ENCODE results near the gene RNF7. TPM values are rescaled to one million over a fixed set of nuclear protein-coding genes. Genes with fewer than 3 reads are reported as not detected.

Gene RNF7
- total and polyA plus RNA-seq, 2 of the 13 experiments (the other 11 are each of a cell fraction or from before 2014, with no cell fraction given), result 66.4 to 94.7 TPM

DNA sequence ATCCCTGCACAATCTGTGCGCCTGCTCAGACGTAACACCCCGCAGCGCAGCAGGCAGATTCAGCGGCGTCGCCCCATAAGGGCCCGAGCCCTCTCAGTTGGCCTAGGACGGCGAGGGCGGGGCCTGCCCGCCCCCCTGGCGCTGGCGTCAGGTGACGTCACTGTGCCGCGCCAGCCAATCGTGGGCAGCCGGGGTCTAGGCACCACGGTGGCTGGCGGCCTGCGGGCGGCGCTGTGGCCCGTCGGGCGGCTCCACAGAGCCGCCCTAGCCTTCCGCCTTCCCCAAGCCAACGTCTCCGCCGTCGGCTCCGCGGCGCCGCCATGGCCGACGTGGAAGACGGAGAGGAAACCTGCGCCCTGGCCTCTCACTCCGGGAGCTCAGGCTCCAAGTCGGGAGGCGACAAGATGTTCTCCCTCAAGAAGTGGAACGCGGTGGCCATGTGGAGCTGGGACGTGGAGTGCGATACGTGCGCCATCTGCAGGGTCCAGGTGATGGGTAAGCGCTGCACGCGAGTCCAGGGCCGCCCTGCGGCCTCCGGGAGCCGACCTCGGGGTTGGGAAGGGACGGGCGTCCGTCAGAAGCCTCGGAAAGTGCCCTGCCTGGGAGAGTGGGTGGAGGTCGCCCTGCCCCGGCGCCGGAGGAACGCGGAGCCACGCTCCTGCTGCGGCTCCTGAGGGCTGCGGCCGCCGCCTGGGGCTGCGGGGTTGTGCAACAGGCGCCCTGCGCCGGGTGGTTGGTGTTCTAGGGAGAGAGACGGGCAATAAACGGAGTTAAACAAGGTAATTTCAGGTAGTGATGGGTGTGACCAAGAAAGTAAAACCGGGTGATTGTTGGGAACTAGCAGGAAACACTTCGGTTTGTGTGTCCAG, at the start of gene RNF7 (continued):
- TF ChIP-seq, protein P1, sequence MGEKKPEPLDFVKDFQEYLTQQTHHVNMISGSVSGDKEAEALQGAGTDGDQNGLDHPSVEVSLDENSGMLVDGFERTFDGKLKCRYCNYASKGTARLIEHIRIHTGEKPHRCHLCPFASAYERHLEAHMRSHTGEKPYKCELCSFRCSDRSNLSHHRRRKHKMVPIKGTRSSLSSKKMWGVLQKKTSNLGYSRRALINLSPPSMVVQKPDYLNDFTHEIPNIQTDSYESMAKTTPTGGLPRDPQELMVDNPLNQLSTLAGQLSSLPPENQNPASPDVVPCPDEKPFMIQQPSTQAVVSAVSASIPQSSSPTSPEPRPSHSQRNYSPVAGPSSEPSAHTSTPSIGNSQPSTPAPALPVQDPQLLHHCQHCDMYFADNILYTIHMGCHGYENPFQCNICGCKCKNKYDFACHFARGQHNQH (CRISPR knock-in tag; IDR thresholded peaks at IDR 0.05), result peak; percentile 67; the same call in 1 of the 2 replicates
- TF ChIP-seq SPEN (CRISPR knock-in tag; IDR thresholded peaks at IDR 0.05; ENCODE audit: low read depth) (peak; percentile 75), POGZ (CRISPR knock-in tag; IDR thresholded peaks at IDR 0.05) (peak; percentile 94), RAD21 (CRISPR knock-in tag; IDR thresholded peaks at IDR 0.05) (peak; percentile 98), RXRB (CRISPR knock-in tag; IDR thresholded peaks at IDR 0.05; ENCODE audit: borderline replicate concordance) (peak; percentile 51; the same call in 1 of the 2 replicates), KMT2A (CRISPR knock-in tag; IDR thresholded peaks at IDR 0.05) (peak; percentile 93), ZNF34 (CRISPR knock-in tag; IDR thresholded peaks at IDR 0.05; ENCODE audit: borderline replicate concordance) (0 out of 2 replicates have a peak, but pooled peaks have one; percentile 17), ZNF235 (CRISPR knock-in tag; IDR thresholded peaks at IDR 0.05; ENCODE audit: borderline replicate concordance) (peak; percentile 55; the same call in 1 of the 2 replicates), ZMYM2 (CRISPR knock-in tag; IDR thresholded peaks at IDR 0.05) (no peak; the same call in 1 of the 2 replicates), ZNF674 (CRISPR knock-in tag; IDR thresholded peaks at IDR 0.05; ENCODE audit: low read depth) (no peak), ZNF766 (CRISPR knock-in tag; IDR thresholded peaks at IDR 0.05; ENCODE audit: borderline replicate concordance) (0 out of 2 replicates have a peak, but pooled peaks have one; percentile 63), ASH2L (IDR thresholded peaks at IDR 0.05; ENCODE audit: insufficient read length, low read depth, low read length) (peak; percentile 89), SP1 (IDR thresholded peaks at IDR 0.05) (no peak), SP1 (CRISPR knock-in tag; IDR thresholded peaks at IDR 0.05) (peak; percentile 92), JUN (CRISPR knock-in tag; IDR thresholded peaks at IDR 0.05) (no peak), NR2F6 (IDR thresholded peaks at IDR 0.05) (no peak), NR2F6 (CRISPR knock-in tag; IDR thresholded peaks at IDR 0.05) (peak; percentile 2; the same call in 1 of the 2 replicates), FOXA3 (CRISPR knock-in tag; IDR thresholded peaks at IDR 0.05) (peak; percentile 50), THAP11 (CRISPR knock-in tag; IDR thresholded peaks at IDR 0.05) (peak; percentile 85)
- TF ChIP-seq, protein P2, sequence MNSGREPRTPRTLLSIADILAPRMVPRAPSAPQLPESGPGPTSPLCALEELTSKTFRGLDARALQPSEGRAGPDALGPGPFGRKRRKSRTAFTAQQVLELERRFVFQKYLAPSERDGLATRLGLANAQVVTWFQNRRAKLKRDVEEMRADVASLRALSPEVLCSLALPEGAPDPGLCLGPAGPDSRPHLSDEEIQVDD (CRISPR knock-in tag; IDR thresholded peaks at IDR 0.05; ENCODE audit: borderline replicate concordance), result 0 out of 2 replicates have a peak, but pooled peaks have one; percentile 78
- TF ChIP-seq, protein P3, sequence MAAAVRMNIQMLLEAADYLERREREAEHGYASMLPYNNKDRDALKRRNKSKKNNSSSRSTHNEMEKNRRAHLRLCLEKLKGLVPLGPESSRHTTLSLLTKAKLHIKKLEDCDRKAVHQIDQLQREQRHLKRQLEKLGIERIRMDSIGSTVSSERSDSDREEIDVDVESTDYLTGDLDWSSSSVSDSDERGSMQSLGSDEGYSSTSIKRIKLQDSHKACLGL (CRISPR knock-in tag; IDR thresholded peaks at IDR 0.05), result peak; percentile 88
- TF ChIP-seq, protein P4, sequence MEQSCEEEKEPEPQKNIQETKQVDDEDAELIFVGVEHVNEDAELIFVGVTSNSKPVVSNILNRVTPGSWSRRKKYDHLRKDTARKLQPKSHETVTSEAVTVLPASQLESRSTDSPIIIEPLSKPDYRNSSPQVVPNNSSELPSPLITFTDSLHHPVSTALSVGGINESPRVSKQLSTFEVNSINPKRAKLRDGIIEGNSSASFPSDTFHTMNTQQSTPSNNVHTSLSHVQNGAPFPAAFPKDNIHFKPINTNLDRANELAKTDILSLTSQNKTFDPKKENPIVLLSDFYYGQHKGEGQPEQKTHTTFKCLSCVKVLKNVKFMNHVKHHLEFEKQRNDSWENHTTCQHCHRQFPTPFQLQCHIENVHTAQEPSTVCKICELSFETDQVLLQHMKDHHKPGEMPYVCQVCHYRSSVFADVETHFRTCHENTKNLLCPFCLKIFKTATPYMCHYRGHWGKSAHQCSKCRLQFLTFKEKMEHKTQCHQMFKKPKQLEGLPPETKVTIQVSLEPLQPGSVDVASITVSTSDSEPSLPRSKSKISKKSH (CRISPR knock-in tag; IDR thresholded peaks at IDR 0.05; ENCODE audit: borderline replicate concordance), result peak; percentile 90
- TF ChIP-seq, protein P5, sequence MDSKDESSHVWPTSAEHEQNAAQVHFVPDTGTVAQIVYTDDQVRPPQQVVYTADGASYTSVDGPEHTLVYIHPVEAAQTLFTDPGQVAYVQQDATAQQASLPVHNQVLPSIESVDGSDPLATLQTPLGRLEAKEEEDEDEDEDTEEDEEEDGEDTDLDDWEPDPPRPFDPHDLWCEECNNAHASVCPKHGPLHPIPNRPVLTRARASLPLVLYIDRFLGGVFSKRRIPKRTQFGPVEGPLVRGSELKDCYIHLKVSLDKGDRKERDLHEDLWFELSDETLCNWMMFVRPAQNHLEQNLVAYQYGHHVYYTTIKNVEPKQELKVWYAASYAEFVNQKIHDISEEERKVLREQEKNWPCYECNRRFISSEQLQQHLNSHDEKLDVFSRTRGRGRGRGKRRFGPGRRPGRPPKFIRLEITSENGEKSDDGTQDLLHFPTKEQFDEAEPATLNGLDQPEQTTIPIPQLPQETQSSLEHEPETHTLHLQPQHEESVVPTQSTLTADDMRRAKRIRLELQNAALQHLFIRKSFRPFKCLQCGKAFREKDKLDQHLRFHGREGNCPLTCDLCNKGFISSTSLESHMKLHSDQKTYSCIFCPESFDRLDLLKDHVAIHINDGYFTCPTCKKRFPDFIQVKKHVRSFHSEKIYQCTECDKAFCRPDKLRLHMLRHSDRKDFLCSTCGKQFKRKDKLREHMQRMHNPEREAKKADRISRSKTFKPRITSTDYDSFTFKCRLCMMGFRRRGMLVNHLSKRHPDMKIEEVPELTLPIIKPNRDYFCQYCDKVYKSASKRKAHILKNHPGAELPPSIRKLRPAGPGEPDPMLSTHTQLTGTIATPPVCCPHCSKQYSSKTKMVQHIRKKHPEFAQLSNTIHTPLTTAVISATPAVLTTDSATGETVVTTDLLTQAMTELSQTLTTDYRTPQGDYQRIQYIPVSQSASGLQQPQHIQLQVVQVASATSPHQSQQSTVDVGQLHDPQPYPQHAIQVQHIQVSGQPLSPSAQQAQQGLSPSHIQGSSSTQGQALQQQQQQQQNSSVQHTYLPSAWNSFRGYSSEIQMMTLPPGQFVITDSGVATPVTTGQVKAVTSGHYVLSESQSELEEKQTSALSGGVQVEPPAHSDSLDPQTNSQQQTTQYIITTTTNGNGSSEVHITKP (CRISPR knock-in tag; IDR thresholded peaks at IDR 0.05; ENCODE audit: low read depth), result no peak; the same call in 1 of the 2 replicates
